Measurements from ENCODE around the gene GADL1.

The GADL1 gene

DNA sequence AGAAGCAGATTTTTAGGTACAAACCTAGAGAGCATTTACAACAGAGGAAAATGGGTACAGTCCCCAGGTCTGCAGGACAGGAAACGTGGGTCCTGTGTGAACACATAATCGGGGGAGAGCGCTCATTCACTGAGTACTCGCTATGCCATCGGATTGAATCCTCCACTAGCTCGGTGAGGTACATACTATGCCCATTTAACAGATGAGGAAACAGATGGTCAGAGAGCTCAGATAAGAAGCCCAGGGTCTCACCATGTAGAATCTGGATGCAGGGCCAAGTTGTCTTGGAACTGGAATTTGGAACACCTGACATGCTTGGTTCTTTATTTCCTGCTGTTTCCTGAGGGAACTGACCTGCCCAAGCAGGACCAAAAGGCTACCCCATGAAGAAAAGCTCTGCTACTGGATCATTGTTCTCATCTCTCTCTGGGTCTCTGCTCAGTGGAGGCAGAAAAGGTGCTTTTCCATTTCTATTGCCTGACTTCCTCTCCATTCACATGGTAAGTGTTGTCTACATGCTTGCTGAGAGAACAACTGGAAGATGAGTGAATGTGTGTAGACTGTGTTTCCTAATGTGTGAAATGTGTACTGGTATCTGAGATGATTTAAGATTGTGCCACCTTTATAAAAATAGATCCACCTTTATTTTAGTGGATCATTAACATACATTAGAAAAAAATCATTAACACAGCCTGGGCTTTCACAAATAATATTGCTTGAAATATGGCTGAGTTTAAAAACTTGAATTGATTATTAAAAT, 199.0 kb downstream of the GADL1 start:
- Histone ChIP-seq H3K27me3 (ENCODE audit: insufficient read depth, low read length) (no peaks in the 10 kb centered on the region), H3K36me3 (ENCODE audit: insufficient read depth, low read length) (peaks cover 75% of the 10 kb centered on the region), H2AFZ (ENCODE audit: low read length, unreplicated experiment) (no peak overlapping the region), H3K4me3 (ENCODE audit: low read depth, low read length) (no peak overlapping the region), H3K27ac (ENCODE audit: low read depth, low read length) (no peak overlapping the region), H3K79me2 (ENCODE audit: control insufficient read depth, insufficient read depth, low read length, unreplicated experiment) (no peaks in the 10 kb centered on the region), H3K4me1 (ENCODE audit: control insufficient read depth, insufficient read depth, low read length, unreplicated experiment) (no peaks in the 10 kb centered on the region)

DNA sequence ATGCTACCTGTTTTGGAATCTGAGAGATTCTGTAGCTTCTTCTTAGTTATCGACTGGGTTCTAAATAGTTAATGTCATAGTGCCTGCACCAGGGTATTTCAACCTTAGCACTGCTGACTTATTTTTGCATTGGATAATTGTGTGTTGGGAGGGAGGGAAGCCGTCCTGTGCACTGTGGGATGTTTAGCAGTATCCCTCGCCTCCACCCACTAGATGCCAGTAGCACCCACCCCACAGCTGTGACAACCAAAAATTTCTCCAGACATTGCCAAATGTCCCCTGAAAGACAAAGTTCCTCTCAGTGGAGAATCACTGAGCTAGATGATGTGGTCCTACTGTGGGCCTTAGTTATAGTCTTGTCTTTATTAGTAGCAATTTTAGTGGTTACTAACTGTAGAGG, 199.8 kb downstream of the GADL1 start:
- Histone ChIP-seq H3K36me3 (ENCODE audit: insufficient read depth, low read length) (peaks cover 75% of the 10 kb centered on the region), H3K4me1 (ENCODE audit: control insufficient read depth, insufficient read depth, low read length, unreplicated experiment) (peaks cover 7% of the 10 kb centered on the region), H3K27me3 (ENCODE audit: insufficient read depth, low read length) (no peaks in the 10 kb centered on the region), H3K27ac (ENCODE audit: low read depth, low read length) (no peak overlapping the region), H2AFZ (ENCODE audit: low read length, unreplicated experiment) (no peak overlapping the region), H3K79me2 (ENCODE audit: control insufficient read depth, insufficient read depth, low read length, unreplicated experiment) (no peaks in the 10 kb centered on the region), H3K4me3 (ENCODE audit: low read depth, low read length) (no peak overlapping the region)

DNA sequence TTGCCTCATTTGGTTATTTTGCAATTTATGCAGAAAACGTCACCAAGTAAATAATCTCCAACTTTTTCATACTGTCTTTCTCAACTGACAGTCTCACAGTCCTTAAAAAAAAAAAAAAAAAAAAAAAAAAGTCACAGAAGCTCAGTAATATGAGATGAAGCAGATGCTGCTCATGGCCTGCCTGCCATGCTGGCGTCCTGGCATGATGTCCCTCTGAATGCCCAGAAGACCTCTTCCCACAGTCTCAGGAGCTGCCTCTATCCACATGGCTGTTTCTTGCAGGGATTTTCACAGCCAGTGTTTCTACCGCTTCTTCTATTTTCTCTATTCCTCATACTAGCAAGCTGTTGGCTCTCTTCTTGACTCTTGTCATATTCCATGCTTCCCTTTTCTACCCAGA, 200.3 kb downstream of the GADL1 start:
- Histone ChIP-seq H3K79me2 (ENCODE audit: control insufficient read depth, insufficient read depth, low read length, unreplicated experiment) (no peaks in the 10 kb centered on the region), H2AFZ (ENCODE audit: low read length, unreplicated experiment) (no peak overlapping the region), H3K4me3 (ENCODE audit: low read depth, low read length) (no peak overlapping the region), H3K27me3 (ENCODE audit: insufficient read depth, low read length) (no peaks in the 10 kb centered on the region), H3K27ac (ENCODE audit: low read depth, low read length) (no peak overlapping the region), H3K4me1 (ENCODE audit: control insufficient read depth, insufficient read depth, low read length, unreplicated experiment) (peaks cover 13% of the 10 kb centered on the region), H3K36me3 (ENCODE audit: insufficient read depth, low read length) (peaks cover 71% of the 10 kb centered on the region)

DNA sequence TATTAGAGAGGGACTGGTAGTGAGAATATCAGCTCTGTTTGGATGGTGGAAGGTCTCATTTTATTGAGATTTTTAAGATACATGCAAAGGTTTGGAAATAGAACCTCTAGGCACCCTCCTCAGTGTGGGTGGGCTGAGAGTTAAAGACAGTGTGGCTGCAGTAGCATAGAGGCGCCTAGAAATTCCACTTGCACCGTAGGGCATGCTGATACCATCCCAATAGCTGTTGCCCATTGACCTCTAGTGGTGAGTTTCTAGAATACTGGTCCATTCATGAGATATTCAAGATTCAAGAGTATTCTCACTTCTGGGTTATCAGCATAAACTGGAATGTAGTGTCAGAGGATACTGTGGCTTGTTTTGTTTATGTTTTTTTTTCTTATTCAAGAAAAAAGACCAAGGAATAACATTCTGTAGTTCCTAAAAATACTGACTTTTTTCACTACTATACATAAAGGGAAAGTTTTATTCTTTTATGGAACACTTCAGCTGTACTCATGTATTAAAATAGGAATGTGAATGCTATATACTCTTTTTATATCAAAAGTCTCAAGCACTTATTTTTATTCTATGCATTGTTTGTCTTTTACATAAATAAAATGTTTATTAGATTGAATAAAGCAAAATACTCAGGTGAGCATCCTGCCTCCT, 200.9 kb downstream of the GADL1 start:
- Histone ChIP-seq H3K27me3 (ENCODE audit: insufficient read depth, low read length) (no peaks in the 10 kb centered on the region), H3K4me3 (ENCODE audit: low read depth, low read length) (no peak overlapping the region), H3K79me2 (ENCODE audit: control insufficient read depth, insufficient read depth, low read length, unreplicated experiment) (peaks cover 2% of the 10 kb centered on the region), H3K4me1 (ENCODE audit: control insufficient read depth, insufficient read depth, low read length, unreplicated experiment) (peaks cover 18% of the 10 kb centered on the region), H3K36me3 (ENCODE audit: insufficient read depth, low read length) (peaks cover 69% of the 10 kb centered on the region), H2AFZ (ENCODE audit: low read length, unreplicated experiment) (no peak overlapping the region), H3K27ac (ENCODE audit: low read depth, low read length) (no peak overlapping the region)

DNA sequence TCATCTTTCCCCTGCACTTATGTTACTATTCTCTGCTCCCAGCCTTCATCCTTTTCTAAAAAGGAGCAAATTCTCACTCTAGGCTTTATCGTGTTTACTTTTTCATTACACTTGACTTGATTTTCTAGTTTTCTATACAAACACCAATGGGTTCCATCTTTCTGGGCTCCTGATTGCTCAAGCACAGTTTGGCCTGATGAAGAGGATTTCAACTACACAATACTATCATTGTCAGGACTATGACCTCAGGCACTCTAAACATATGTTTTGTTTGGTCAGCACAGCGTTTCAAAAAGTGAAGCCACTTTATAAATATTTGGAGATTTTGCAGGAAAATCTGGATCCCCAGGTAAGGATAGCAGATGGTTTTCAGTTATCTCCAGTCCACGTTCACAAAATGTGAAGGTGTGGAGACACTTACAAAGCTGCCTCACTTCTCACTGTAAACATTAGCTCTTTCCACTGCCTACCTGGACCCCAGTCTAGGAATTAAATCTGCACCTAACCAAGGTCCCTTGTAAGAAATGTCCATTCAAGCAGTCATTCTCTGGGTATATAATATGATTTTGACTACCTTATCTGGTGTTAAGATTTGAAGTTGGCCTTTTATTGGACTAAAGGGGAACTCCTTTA, 201.8 kb downstream of the GADL1 start:
- H3K4me1 ChIP-seq (ENCODE audit: control insufficient read depth, insufficient read depth, low read length, unreplicated experiment): peaks cover 28% of the 10 kb centered on the region
- H3K27ac ChIP-seq (ENCODE audit: low read depth, low read length): no peak overlapping the region
- peaks cover 68% of the 10 kb centered on the region for H3K36me3 ChIP-seq (ENCODE audit: insufficient read depth, low read length)
- H3K27me3 ChIP-seq (ENCODE audit: insufficient read depth, low read length): no peaks in the 10 kb centered on the region
- peaks cover 11% of the 10 kb centered on the region for H3K79me2 ChIP-seq (ENCODE audit: control insufficient read depth, insufficient read depth, low read length, unreplicated experiment)
- H2AFZ ChIP-seq (ENCODE audit: low read length, unreplicated experiment): no peak overlapping the region
- H3K4me3 ChIP-seq (ENCODE audit: low read depth, low read length): no peak overlapping the region

DNA sequence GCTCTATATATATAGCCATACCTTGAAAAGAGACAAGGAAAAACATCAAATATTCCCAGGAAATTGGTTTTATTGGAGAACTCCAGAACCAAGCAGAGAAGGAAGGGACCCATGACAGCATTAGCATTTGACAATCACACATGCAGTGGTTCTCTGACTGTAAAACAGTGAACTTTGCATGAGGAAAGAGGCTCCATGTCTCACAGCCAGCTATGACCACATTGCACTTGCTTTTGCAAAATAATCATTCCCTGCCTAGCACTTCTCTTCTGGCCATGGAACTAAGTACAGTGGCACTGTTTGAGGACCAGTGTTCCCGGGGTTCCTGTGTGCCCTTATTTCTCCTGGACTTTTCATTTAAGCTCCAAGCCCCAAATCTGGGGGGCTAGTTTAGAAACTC, 202.5 kb downstream of the GADL1 start:
- Histone ChIP-seq H3K36me3 (ENCODE audit: insufficient read depth, low read length) (peaks cover 66% of the 10 kb centered on the region), H3K79me2 (ENCODE audit: control insufficient read depth, insufficient read depth, low read length, unreplicated experiment) (peaks cover 17% of the 10 kb centered on the region), H2AFZ (ENCODE audit: low read length, unreplicated experiment) (no peak overlapping the region), H3K4me1 (ENCODE audit: control insufficient read depth, insufficient read depth, low read length, unreplicated experiment) (peaks cover 34% of the 10 kb centered on the region), H3K4me3 (ENCODE audit: low read depth, low read length) (no peak overlapping the region), H3K27me3 (ENCODE audit: insufficient read depth, low read length) (no peaks in the 10 kb centered on the region), H3K27ac (ENCODE audit: low read depth, low read length) (no peak overlapping the region)

DNA sequence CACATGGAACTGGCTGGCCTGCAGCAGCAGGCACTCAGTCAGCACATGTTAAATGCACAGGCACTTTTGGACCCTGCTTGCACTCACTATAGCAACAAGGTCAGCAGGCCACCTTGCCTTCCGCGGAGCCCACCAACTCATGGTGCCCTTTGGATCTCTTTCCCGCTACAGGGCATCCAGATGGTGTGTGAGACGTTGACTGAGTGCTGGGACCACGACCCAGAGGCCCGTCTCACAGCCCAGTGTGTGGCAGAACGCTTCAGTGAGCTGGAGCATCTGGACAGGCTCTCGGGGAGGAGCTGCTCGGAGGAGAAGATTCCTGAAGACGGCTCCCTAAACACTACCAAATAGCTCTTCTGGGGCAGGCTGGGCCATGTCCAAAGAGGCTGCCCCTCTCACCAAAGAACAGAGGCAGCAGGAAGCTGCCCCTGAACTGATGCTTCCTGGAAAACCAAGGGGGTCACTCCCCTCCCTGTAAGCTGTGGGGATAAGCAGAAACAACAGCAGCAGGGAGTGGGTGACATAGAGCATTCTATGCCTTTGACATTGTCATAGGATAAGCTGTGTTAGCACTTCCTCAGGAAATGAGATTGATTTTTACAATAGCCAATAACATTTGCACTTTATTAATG, 203.1 kb downstream of the GADL1 start:
- Histone ChIP-seq H2AFZ (ENCODE audit: low read length, unreplicated experiment) (no peak overlapping the region), H3K36me3 (ENCODE audit: insufficient read depth, low read length) (peaks cover 67% of the 10 kb centered on the region), H3K4me1 (ENCODE audit: control insufficient read depth, insufficient read depth, low read length, unreplicated experiment) (peaks cover 39% of the 10 kb centered on the region), H3K27me3 (ENCODE audit: insufficient read depth, low read length) (no peaks in the 10 kb centered on the region), H3K4me3 (ENCODE audit: low read depth, low read length) (no peak overlapping the region), H3K27ac (ENCODE audit: low read depth, low read length) (no peak overlapping the region), H3K79me2 (ENCODE audit: control insufficient read depth, insufficient read depth, low read length, unreplicated experiment) (peaks cover 21% of the 10 kb centered on the region)

DNA sequence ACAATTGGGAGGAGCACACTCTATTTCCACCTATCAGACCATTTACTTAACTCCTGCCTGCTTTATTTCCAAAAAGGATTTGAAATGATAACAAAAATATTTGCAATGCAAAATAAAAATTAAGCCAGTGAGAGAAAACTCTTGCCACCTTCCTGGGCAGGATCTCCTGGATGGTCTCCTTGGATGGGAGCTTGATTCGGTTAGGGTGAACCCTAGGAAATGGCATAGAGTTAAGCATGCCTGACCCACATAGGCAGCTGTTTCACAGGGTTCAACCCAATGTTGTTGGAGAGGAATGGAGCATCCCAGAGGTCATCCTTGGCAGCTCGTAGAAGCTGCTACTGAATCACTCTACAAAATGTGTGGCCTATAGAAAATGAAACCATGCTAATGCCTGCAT, 204.3 kb downstream of the GADL1 start:
- Histone ChIP-seq H3K79me2 (ENCODE audit: control insufficient read depth, insufficient read depth, low read length, unreplicated experiment) (peaks cover 31% of the 10 kb centered on the region), H3K4me1 (ENCODE audit: control insufficient read depth, insufficient read depth, low read length, unreplicated experiment) (peaks cover 48% of the 10 kb centered on the region), H2AFZ (ENCODE audit: low read length, unreplicated experiment) (no peak overlapping the region), H3K36me3 (ENCODE audit: insufficient read depth, low read length) (peaks cover 63% of the 10 kb centered on the region), H3K27ac (ENCODE audit: low read depth, low read length) (peak overlapping the region; percentile 82; the same call in 1 of the 2 replicates), H3K4me3 (ENCODE audit: low read depth, low read length) (no peak overlapping the region), H3K27me3 (ENCODE audit: insufficient read depth, low read length) (no peaks in the 10 kb centered on the region)

DNA sequence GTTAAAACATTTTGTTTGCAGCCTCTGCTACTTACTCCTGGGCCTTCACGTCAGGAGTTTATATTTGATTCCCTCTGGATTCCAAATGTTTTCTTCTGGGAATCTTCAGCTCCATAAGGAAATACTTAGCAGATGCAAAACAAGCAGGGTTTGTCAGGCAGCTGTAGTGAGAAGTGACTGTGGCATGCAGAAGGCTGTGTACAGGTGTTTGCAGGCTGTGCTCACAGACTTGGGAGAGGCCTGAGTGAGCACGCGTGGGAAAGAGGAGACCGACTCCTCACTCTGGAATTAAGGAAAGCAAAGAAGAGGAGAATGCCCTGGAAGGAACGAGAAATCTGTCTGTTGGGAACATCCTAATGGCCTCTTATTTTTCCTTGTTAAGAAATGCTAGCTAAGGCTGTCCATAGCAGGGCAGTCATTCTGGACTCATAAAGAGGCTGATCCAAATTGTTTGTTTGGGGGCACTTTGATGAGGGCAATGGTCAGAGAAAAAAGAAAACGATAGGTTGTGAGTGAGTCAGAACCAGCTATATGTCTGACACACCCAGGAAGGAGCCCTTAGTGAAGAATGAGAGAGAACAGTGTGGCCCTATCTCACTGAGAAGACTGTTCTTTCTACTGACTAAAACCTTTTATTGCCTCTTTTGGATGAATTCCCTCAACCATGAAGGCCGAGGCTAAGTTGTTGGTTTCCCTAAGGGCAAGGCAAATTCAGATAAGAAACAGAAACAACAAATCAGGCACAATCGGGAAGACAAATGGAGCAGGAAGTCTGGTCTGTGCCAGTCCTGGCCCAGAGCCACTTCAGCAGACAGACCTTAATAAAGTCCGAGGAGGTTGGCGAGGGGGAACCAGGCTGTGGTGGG, 205.5 kb downstream of the GADL1 start:
- H3K27me3 ChIP-seq (ENCODE audit: insufficient read depth, low read length): no peaks in the 10 kb centered on the region
- H3K27ac ChIP-seq (ENCODE audit: low read depth, low read length): peak overlapping the region; percentile 82
- peaks cover 58% of the 10 kb centered on the region for H3K4me1 ChIP-seq (ENCODE audit: control insufficient read depth, insufficient read depth, low read length, unreplicated experiment)
- H2AFZ ChIP-seq (ENCODE audit: low read length, unreplicated experiment): no peak overlapping the region
- H3K4me3 ChIP-seq (ENCODE audit: low read depth, low read length): peak overlapping the region; percentile 15; the same call in 1 of the 2 replicates
- peaks cover 42% of the 10 kb centered on the region for H3K79me2 ChIP-seq (ENCODE audit: control insufficient read depth, insufficient read depth, low read length, unreplicated experiment)
- peaks cover 61% of the 10 kb centered on the region for H3K36me3 ChIP-seq (ENCODE audit: insufficient read depth, low read length)

Measured in ACC112 (cell line).